ENCODE data around the gene GTPBP10.
"Not testable (repeated sequence)": the region's sequence is repeated elsewhere in the genome, so short reads cannot be mapped to it uniquely, and the experiment has no call there.

The GTPBP10 gene, protein sequence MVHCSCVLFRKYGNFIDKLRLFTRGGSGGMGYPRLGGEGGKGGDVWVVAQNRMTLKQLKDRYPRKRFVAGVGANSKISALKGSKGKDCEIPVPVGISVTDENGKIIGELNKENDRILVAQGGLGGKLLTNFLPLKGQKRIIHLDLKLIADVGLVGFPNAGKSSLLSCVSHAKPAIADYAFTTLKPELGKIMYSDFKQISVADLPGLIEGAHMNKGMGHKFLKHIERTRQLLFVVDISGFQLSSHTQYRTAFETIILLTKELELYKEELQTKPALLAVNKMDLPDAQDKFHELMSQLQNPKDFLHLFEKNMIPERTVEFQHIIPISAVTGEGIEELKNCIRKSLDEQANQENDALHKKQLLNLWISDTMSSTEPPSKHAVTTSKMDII

DNA sequence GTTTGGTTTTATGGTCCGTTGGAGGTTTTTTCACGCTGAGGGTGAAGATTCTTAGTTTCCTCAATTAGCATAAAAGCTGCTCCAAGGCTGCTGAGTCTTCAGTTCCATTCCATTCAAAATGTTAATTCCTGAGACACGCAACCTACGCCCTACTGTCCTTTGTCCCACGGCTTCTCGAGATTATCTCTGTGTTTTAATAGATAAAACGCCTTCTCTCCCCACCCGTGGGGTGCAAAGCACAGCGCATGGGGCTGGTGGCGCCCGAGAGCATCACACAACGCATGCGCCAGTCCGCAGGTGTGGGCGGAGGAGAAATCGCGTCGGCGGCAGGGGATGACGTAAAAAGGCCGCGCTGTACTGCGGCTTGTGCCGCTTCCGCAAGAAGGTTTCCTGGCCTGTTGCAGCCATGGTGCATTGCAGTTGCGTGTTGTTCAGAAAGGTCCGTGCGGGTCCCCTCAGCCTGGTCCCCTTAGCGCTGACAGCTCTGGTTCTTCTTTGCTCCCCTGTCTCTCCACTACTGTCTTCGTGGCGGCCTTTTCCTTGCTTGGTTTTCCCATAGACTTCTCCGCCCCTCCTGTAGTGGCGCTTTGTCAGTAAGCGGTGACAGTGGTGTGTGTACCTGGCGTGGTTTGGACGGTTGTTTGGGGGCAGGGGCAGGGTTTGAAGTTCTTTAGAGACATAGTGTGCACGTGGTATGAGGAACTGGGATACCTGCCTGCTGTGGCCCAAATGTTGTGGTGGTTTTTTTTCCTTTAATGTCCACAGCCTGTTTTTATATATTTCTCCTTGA, at the start of gene GTPBP10:
Gene GTPBP10, plus strand, starts transcription at position 381 of the 790 bp plus-strand sequence. Its CDS starts 26 bp downstream, at position 407.
- DNase-seq (ENCODE audit: low read depth), result peak; percentile 93

DNA sequence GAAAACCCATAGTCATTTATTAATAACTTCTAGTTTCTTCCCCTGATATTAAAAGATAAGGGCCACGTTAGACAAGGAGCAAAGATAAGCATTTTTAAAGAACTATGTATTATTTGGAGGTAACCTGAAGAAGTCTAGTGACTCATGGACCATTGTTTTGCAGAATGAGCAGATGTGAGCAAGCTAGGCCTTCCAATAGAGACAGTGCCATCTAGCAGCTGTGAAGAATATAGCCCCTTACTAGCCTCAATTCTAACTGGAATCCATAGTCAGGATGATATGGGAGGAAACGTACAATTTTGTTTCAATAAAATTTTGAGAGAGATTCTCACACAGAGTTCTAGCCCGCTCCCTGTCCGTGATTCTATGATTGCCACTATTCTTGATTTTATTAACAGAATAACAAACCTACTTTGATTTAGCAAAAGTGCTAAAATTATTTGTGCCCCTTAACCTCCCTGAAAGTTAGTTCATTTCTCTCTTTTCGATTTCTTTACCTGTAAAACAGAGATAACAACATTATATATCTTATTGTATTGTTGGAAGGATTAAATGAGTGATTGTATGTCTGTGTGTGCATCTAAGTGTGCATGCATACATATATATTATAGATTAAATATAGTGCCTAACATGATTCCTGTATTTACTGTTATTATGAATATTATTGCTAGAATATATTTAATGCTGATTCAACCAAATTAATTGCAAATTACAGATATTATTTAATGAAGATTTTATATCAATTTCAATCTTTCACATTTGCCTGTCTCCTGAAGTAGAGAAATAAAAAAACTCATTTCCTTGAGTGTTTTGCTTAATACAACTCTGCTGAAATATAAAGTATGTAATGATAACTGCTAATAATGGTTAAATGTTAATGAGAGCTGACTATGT, 48.1 kb upstream of the GTPBP10 start:
- DNase-seq (ENCODE audit: low read depth), result no peak

- DNase-seq (ENCODE audit: low read depth), result no peak
These were observed 43.3 kb upstream of the GTPBP10 start for GRCh38 chr7:90303241-90303640.

- DNase-seq (ENCODE audit: low read depth), result no peak
These were observed 36.6 kb upstream of the GTPBP10 start for GRCh38 chr7:90309872-90310271.

DNA sequence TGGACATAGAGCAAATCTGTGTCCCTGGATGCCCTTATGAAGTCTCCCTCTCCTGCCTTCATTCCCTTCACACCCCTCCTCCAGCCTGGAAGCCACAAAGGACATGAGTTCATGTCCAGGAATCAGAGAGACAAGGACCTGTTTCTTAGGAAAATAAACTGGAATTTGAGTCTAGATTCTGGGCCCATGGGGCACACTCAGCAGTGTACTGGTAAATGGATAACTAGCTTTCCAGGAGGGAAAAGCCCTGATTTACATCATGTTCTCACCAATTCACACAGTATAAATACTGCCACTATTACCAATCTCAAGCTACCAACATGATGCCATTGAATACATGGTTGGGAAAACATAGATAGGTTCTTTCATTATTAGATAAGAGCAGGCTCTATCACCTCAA, 35.3 kb upstream of the GTPBP10 start:
- no peak for DNase-seq (ENCODE audit: low read depth)

DNA sequence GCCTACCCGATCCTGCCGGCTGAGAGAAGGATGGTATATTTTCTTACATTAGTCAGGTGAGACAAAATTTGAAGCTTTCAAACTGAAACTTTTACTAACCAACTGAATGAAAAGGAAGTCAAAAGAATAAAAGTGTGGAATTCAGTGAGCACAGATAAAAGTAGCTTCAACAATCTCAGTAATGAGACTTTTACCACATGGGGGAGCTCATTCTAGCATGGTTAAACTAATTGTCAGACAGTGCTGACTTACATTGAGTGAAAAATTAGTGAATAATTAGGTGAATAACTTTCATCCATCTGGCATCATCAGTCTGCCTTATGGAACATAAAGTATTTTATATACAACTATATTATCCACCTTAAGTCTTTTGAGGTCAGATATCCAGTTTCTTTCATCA, 33.8 kb upstream of the GTPBP10 start:
- no peak for DNase-seq (ENCODE audit: low read depth)

DNA sequence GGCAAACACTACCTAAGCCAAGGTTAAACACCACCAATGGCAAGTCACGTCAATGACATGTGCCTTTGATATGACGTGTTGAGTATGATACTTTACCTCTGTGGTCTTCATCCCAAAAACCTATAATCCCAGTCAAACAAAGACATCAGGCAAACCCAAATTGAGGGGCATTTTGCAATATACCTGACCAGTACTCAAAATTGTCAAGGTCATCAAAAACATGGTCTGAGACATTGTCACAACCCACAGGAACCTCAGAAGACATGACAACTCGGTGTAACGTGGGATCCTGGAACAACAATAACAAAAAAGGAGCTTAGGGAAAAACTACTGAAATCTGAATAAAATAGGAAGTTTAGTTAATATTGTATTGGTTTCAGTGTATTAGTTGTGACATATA, 32.6 kb upstream of the GTPBP10 start:
- no peak for DNase-seq (ENCODE audit: low read depth)

GRCh38 chr7:90320014-90320413, 26.5 kb upstream of the GTPBP10 start:
- no peak for DNase-seq (ENCODE audit: low read depth)

- DNase-seq (ENCODE audit: low read depth), result no peak
These were observed 26.1 kb upstream of the GTPBP10 start for GRCh38 chr7:90320418-90320800.

GRCh38 chr7:90320801-90321494, 25.6 kb upstream of the GTPBP10 start, which contains the start of gene FAM237B:
Gene FAM237B (minus strand): TSS chr7:90321304. CDS start chr7:90319748, 1,556 bp downstream.
- no peak for DNase-seq (ENCODE audit: low read depth)

DNA sequence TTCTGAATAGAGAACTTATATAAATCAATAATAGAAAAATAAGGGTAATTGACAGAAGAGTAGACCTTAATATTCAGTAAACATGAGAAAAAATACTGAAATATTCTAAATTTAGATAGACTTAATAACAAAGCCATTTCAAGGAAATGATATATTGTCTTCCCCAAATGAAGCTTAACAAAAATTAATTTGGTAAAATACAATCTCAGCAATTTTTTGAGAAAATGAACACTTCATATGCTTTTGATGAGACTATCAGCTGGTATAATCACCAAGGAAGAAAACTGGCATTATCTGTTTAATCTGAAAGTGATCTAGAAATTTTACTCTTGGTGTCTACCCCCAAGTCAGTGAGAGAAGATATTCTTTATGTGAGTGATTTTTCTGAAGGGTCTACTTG, 23.7 kb upstream of the GTPBP10 start:
- no peak for DNase-seq (ENCODE audit: low read depth)

DNA sequence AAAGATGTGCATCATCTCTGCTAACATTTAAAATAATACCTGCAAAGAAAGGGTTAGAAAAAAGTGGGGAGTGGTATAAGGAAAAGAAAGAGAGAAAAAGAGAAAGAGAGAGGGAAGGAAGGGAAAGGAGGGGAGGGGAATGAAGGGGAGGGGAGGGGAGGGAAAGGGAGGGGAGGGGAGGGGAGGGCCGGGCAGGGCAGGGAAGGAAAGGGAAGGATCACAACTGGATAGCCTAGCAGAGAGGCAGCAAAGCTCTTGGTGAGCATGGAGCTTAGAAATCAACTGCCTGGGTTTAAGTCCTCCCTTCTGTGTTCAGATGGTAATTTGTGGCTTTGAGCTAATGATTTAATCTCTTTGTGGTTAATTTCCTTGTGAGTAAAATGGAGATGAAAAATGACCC, 20.0 kb upstream of the GTPBP10 start:
- no peak for DNase-seq (ENCODE audit: low read depth)

GRCh38 chr7:90334193-90334843, 12.2 kb upstream of the GTPBP10 start:
- DNase-seq (ENCODE audit: low read depth), result no peak

DNA sequence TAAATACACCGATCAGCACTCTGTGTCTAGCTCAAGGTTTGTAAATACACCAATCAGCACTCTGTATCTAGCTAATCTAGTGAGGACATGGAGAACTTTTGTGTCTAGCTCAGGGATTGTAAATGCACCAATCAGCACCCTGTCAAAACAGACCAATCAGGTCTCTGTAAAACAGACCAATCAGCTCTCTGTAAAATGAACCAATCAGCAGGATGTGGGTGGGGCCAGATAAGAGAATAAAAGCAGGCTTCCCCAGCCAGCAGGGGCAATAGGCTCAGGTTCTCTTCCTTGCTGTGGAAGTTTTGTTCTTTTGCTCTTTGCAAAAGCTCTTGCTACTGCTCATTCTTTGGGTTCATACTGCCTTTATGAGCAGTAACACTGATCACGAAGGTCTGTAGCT, 11.6 kb upstream of the GTPBP10 start:
- not testable (repeated sequence) for DNase-seq (ENCODE audit: low read depth)

GRCh38 chr7:90337106-90337505, 9.4 kb upstream of the GTPBP10 start:
- DNase-seq (ENCODE audit: low read depth), result no peak

DNA sequence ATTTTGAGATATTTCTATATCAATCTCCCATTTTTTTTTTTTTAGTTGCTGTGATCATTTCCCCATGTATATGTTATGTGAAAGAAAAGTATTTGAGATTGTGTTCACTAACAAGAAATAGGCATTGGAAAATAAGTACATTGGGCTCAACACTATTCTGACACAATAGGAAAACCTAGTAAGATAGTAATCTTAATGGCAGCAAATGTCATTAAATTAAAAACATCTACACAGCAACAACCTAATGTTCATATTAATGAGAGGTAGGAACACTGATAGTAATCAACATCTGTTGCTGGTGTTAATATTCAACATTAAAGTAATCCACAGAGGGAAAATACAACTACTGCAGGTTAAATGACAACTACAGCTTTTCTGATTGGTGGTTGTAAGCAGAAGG, 1.5 kb upstream of the GTPBP10 start:
- DNase-seq (ENCODE audit: low read depth), result no peak

DNA sequence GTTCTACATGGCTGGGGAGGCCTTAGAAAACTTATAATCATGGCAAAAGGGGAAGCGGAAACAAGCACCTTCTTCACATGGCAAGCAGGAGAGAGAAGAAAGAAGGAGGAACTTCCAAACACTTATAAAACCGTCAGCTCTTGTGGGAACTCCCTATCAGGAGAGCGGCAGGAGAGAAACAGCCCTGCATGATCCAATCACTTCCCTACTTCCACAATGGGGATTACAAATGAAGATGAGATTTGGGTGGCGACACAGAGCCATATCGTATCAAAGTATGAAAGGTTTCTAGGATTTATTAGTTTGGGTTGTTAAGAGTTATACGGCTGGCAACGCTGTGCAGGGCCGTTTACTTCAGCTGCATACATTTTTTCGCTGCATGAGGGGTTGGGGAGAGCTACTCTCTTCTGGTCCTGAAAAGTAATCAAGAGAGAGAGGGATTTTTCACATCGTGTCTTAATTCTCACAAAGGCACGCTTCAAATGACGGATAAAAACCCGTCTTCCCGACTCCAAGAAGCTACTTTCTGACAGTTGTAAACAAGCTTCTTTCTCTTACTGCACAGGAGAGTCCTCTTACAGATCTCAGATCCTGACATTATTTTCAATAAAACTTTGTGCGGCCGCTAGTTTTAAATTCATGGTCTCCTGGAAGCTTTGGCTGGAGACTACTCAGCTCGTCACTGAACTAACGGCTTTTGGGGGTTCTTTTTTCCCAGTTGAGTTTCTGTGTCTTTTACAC, 751 bp upstream of the GTPBP10 start:
- no peak for DNase-seq (ENCODE audit: low read depth)

GRCh38 chr7:90347759-90348158, 1.2 kb downstream of the GTPBP10 start:
- no peak for DNase-seq (ENCODE audit: low read depth)

DNA sequence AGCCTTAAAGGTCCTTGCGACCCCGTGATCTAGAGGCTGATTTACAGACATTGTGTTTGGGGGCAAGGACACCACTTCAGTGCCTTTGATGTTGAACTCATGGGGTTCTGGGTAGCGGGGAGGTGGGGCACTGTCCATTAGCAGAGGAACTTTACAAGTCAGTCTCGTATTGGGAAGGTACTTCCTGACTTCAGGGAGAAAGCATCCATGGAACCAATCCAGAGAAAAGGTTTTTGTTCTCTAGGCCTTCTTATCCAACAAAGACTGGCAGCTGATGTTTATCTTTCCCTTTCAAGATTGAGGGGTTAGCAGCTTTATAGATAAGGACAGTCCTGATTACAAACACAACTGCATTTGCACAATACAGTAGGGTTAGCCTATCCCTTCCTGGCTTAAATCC, 2.8 kb downstream of the GTPBP10 start:
- no peak for DNase-seq (ENCODE audit: low read depth)

GRCh38 chr7:90350032-90350431, 3.5 kb downstream of the GTPBP10 start:
- not testable (repeated sequence) for DNase-seq (ENCODE audit: low read depth)
